HEK293T (cell line): Measurements from ENCODE around the gene CLIC6.

Experiments
- CTCF ChIA-PET: fragments of 350-600 bp; formaldehyde crosslinking; extraction: SDS; loops from one replicate; lab custom pipeline; 2021; ENCODE audit warnings: antibody characterized with exemption, inconsistent platforms; lab: Yijun Ruan, JAX
- POLR2A ChIA-PET: fragments of 350-600 bp; formaldehyde crosslinking; extraction: SDS; loops from one replicate; lab custom pipeline; 2020; ENCODE audit warnings: antibody characterized with exemption, inconsistent platforms; lab: Yijun Ruan, JAX
- DNase-seq: peaks from one replicate; pipeline ENCODE4 v3.0.0; 2012; ENCODE audit warnings: mixed read lengths; ENCODE audit errors: extremely low spot score
- ARNT ChIP-seq: fragments of 450-650 bp; IDR thresholded peaks from 2 replicates; pipeline ENCODE4 v1.6.1; 2017; ENCODE audit warnings: mild to moderate bottlenecking
- BHLHE40 ChIP-seq: fragments of 450-650 bp; IDR thresholded peaks from 2 replicates; pipeline ENCODE4 v1.6.1; 2016; ENCODE audit warnings: mild to moderate bottlenecking, moderate library complexity, borderline replicate concordance
- CTBP1 ChIP-seq: fragments of 450-650 bp; IDR thresholded peaks from 2 replicates; pipeline ENCODE4 v1.6.1; 2016; ENCODE audit warnings: borderline replicate concordance
- ELF4 ChIP-seq: fragments of 450-650 bp; IDR thresholded peaks from 2 replicates; pipeline ENCODE4 v1.6.1; 2017; ENCODE audit warnings: antibody characterized with exemption
- FOXA1 ChIP-seq: fragments of 450-650 bp; IDR thresholded peaks from 2 replicates; pipeline ENCODE4 v1.6.1; 2016; ENCODE audit warnings: mild to moderate bottlenecking
- FOXK2 ChIP-seq: fragments of 450-650 bp; IDR thresholded peaks from 2 replicates; pipeline ENCODE4 v1.6.1; 2016; ENCODE audit warnings: mild to moderate bottlenecking
- FOXM1 ChIP-seq: fragments of 450-650 bp; IDR thresholded peaks from 2 replicates; pipeline ENCODE4 v1.6.1; 2017; ENCODE audit warnings: mild to moderate bottlenecking, borderline replicate concordance
- HDGF ChIP-seq: fragments of 450-650 bp; IDR thresholded peaks from 2 replicates; pipeline ENCODE4 v1.6.1; 2017; ENCODE audit warnings: antibody characterized with exemption, borderline replicate concordance
- L3MBTL2 ChIP-seq: fragments of 450-650 bp; conservative IDR thresholded peaks from 2 replicates; pipeline ENCODE4 v1.6.1; 2016; ENCODE audit warnings: mild to moderate bottlenecking
- LEF1 ChIP-seq: fragments of 450-650 bp; IDR thresholded peaks from 2 replicates; pipeline ENCODE4 v1.6.1; 2017; ENCODE audit warnings: mild to moderate bottlenecking, borderline replicate concordance
- NFRKB ChIP-seq: fragments of 450-650 bp; IDR thresholded peaks from 2 replicates; pipeline ENCODE4 v1.6.1; 2016; ENCODE audit warnings: mild to moderate bottlenecking, moderate library complexity
- SP1 ChIP-seq: fragments of 450-650 bp; IDR thresholded peaks from 2 replicates; pipeline ENCODE4 v1.6.1; 2017
- SUZ12 ChIP-seq: fragments of 450-650 bp; IDR thresholded peaks from 2 replicates; pipeline ENCODE4 v1.6.1; 2016; ENCODE audit warnings: mild to moderate bottlenecking
- TARDBP ChIP-seq: fragments of 450-650 bp; IDR thresholded peaks from 2 replicates; pipeline ENCODE4 v1.6.1; 2016
- ZNF384 ChIP-seq: fragments of 450-650 bp; IDR thresholded peaks from 2 replicates; pipeline ENCODE4 v1.6.1; 2016
- TF ChIP-seq, protein P1 (sequence below): fragments of 450-650 bp; IDR thresholded peaks from 2 replicates; pipeline ENCODE4 v1.6.1; 2016

CLIC6 gene

DNA sequence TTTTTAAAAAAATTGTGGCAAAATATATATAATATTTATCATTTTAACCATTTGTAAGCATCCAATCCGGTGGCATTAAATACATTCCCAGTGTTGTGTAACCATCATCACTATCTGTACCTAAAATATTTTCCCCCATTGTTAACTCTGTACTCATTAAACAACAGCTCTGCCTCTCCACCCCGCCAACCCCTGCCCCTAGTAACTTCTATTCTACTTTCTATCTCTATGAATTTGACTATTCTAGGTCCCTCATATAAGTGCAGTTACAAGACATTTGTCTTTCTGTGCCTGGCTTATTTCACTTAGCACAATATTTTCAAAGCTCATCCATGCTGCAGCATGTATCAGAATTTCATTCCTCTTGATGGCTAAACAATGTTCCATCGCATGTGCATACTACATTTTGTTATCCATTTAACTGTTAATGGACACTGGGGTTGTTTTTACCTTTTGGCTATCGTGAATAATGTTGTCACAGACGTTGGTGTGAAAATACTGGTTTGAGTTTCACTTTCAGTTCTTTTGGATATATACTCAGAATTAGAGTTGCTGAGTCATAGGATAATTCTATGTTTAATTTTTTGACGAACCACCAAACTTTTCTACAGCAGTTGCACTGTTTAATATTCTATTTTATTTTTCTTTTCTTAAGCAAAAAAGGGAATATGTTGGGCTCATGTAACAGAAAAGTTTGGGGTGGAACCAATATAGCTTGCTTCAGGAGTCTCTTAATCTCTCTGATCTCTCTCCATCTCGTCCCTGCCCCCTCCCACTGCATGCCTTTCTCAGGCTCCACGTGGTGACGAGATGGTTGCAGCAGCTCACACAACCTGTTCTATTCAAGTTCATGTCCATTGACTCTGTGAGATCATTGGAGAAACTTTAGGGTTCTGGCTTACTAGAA lies 28.7 kb upstream of the CLIC6 start:
- ChIA-PET CTCF (interaction anchor here (0.5 kb wide), 1 partner anchor 803 kb away, joined by 8 read pairs; no protein-coding TSS in a partner anchor), POLR2A (no interaction called here)
- TF ChIP-seq NFRKB (no peak), ARNT (no peak), ZNF384 (no peak), LEF1 (no peak), SUZ12 (no peak), L3MBTL2 (no peak)
- no peak for DNase-seq

DNA sequence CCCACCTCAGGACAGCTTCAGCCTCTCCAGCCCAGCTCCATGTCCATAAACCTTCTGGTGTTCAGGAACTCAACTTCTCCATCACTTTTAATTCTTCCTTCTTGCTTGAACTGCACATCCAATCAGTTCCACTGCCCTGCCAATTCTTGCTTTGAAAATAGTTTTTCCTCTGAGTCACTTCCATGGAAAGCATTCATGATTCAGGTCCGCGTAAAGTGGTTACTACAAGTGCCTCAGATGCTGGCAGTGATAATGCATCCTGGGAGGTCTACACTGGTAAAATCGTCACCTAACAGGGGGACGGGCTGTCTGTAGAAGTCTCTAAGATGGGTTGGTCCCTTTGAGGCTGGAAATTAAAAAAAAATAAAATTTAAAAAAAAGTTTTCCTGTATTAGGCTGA lies 27.9 kb upstream of the CLIC6 start:
- no peak for TF ChIP-seq SP1
- no peak for TF ChIP-seq LEF1
- no peak for TF ChIP-seq BHLHE40
- no peak for TF ChIP-seq TARDBP
- TF ChIP-seq HDGF = no peak
- no peak for TF ChIP-seq L3MBTL2
- no peak for TF ChIP-seq FOXM1
- TF ChIP-seq, protein P1, sequence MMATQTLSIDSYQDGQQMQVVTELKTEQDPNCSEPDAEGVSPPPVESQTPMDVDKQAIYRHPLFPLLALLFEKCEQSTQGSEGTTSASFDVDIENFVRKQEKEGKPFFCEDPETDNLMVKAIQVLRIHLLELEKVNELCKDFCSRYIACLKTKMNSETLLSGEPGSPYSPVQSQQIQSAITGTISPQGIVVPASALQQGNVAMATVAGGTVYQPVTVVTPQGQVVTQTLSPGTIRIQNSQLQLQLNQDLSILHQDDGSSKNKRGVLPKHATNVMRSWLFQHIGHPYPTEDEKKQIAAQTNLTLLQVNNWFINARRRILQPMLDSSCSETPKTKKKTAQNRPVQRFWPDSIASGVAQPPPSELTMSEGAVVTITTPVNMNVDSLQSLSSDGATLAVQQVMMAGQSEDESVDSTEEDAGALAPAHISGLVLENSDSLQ = no peak
- no peak for TF ChIP-seq ZNF384
- no peak for TF ChIP-seq ELF4
- no peak for TF ChIP-seq ARNT
- TF ChIP-seq NFRKB = no peak
- no peak for TF ChIP-seq FOXA1
- no peak for DNase-seq
- CTCF ChIA-PET = no interaction called here
- POLR2A ChIA-PET = no interaction called here

DNA sequence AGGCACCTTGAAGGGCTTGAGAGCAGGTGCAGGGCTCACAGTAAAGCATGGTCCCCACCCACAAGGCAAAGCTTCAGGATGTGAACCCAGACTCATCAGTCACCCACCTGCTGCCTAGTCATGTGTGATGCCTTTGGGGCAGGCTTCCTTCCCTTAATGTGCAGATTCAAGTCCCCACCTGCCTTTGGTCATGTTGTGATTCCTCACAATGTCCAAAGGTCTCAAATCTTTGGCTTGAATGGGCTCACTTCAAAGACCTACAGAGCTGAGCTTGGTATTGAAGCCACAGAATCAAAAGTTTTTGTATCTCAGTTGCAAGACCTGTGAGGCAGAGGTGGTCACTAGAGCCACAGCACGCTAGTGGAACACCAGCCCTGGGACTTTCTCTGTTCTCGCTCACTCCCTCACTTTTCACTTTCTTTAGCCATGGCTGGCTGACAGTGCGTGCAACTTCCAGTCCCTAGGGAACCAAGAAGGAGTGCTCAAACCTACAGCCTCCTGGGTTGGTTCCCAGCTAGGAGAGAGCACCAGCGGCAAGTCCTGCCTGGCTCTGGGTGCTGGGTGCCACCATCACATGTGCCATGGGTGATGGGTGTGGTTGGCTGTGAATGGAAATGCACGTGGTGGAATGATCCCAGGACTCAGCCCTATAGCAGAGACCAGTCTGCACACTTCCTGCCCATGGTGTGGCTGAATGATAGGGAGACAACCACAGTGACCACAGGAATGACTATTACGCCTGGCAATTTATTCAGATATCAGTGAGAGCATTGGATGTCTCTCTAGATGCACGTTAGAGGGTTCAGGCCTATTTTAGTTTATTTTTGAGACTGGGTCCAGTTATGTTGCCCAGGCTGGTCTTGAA lies 26.4 kb upstream of the CLIC6 start:
- ChIA-PET CTCF (no interaction called here), POLR2A (no interaction called here)
- no peak for DNase-seq
- no peak for TF ChIP-seq LEF1

DNA sequence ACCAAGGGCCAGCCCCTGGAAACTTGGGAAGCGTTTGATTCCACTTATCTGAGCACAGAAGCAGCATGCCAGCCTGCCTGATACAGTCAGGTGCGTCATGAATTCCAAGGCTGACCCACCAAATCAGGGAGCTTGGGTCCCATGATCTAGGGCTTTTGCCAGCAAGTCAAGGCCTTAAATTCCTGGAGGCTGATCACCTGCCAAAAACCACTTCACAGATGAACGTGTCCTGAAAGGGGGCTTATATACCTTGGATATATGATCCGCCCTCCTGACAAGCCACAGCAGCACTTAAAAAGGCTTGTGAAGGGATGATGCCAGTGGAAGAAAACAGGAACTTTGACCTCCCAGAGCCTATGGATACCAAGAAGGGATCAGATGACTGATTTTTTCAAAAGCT lies 24.0 kb upstream of the CLIC6 start:
- no peak for DNase-seq
- POLR2A ChIA-PET = no interaction called here
- CTCF ChIA-PET = no interaction called here
- no peak for TF ChIP-seq L3MBTL2
- no peak for TF ChIP-seq FOXA1
- TF ChIP-seq, protein P1 = no peak
- no peak for TF ChIP-seq ARNT
- no peak for TF ChIP-seq FOXM1
- TF ChIP-seq TARDBP = no peak
- TF ChIP-seq HDGF = no peak
- no peak for TF ChIP-seq NFRKB
- no peak for TF ChIP-seq BHLHE40
- TF ChIP-seq FOXK2 = no peak
- no peak for TF ChIP-seq ZNF384
- TF ChIP-seq LEF1 = no peak
- no peak for TF ChIP-seq CTBP1
- no peak for TF ChIP-seq ELF4
- no peak for TF ChIP-seq SP1
- no peak for TF ChIP-seq SUZ12

DNA sequence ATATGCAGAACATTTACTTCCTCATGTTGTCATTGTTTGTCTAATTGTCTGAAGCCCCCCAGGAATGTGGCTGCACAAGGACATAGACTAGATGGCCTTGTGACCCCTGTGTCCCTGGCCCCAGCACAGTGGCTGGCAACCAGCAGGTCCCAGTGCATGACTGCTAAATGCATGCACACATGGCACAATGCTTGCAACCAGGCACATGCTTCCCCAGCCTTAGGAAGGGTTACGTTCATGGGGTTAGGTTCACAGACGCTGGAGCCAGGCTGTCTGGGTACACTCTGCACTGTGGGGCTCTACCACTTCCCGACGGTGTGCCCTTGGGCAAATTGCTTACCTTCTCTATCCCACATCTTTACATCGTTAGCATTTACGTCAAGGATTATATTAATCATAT lies 21.2 kb upstream of the CLIC6 start:
- DNase-seq = no peak
- TF ChIP-seq HDGF (no peak), ELF4 (no peak), LEF1 (no peak), FOXK2 (no peak), FOXM1 (no peak), ARNT (no peak), SP1 (no peak), FOXA1 (no peak)
- TF ChIP-seq, protein P1 = no peak
- POLR2A ChIA-PET = no interaction called here
- CTCF ChIA-PET = no interaction called here

DNA sequence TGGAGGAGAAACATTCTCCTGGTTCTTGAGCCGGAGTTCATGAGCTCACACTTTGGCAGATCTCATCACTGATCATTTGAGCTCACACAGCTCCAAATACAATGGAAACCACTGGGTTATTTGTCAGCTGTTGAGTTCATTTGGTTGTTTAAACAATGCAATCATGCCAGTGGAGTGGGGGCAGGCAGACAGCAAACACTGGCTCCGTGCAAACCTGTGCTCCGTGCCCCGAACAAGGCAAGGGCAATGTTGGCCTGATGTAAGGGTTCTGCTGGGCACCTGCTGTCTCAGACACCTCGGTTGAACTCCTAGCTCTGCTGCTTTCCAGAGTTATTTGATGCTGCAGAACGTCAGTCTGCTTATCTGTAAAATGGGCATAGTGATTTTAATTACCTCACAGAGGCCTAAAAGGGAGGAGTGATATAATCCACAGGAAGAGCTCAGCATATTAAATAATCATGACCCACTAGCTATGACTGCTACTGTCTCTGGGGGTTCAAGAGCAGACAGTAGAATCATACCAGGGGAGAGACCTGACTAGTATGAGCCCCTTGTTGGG lies 20.0 kb upstream of the CLIC6 start:
- no peak for DNase-seq
- TF ChIP-seq CTBP1 (no peak), ARNT (no peak), SUZ12 (no peak), ELF4 (no peak), LEF1 (no peak), ZNF384 (no peak), HDGF (no peak), FOXM1 (no peak), L3MBTL2 (no peak), NFRKB (no peak), FOXA1 (no peak), TARDBP (no peak), BHLHE40 (no peak), FOXK2 (no peak), SP1 (no peak)
- TF ChIP-seq, protein P1 = no peak
- CTCF ChIA-PET = no interaction called here
- POLR2A ChIA-PET = no interaction called here
